AG09309 (cell line): ENCODE results near the gene ATP6V0D1.
"Not testable (repeated sequence)": the region's sequence is repeated elsewhere in the genome, so short reads cannot be mapped to it uniquely, and the experiment has no call there.

Experiments
- DNase-seq: peaks from one replicate; pipeline ENCODE4 v3.0.0-alpha.2; 2010; ENCODE audit warnings: low read depth
- H3K4me3 ChIP-seq: 2 replicates; pipeline ENCODE4 v1.5.1; 2011; ENCODE audit warnings: mild to moderate bottlenecking, low read depth, low read length, moderate library complexity; ENCODE audit not compliant: control insufficient read depth
- TF ChIP-seq, protein P1 (sequence below): IDR thresholded peaks from 2 replicates; pipeline ENCODE4 v1.5.1; 2011; ENCODE audit warnings: mild to moderate bottlenecking, low read depth, low read length, inconsistent platforms; ENCODE audit not compliant: insufficient read depth, control insufficient read depth; ENCODE audit errors: missing control alignments

The ATP6V0D1 gene

DNA sequence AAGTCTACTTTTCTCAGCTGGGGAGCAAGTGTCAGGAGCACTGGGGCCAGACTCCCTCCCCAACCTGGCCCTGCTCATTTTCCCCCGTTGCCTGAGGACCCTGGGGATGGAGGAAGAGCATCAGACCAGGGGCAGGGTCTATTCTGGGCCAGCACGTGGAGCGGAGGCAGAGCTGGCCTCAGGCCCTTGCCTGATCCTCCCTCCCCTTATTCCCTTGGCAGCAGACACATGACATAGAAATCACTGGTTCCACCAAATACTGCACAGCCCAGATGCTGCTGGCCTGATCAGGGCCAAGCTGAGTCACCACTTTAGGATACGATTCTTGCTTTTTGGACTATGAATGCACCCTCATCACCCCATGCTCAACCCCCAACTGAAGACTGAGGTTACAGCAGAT, 18.1 kb upstream of the ATP6V0D1 start:
- TF ChIP-seq, protein P1, sequence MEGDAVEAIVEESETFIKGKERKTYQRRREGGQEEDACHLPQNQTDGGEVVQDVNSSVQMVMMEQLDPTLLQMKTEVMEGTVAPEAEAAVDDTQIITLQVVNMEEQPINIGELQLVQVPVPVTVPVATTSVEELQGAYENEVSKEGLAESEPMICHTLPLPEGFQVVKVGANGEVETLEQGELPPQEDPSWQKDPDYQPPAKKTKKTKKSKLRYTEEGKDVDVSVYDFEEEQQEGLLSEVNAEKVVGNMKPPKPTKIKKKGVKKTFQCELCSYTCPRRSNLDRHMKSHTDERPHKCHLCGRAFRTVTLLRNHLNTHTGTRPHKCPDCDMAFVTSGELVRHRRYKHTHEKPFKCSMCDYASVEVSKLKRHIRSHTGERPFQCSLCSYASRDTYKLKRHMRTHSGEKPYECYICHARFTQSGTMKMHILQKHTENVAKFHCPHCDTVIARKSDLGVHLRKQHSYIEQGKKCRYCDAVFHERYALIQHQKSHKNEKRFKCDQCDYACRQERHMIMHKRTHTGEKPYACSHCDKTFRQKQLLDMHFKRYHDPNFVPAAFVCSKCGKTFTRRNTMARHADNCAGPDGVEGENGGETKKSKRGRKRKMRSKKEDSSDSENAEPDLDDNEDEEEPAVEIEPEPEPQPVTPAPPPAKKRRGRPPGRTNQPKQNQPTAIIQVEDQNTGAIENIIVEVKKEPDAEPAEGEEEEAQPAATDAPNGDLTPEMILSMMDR = no peak
- DNase-seq = no peak
- H3K4me3 ChIP-seq = no peak overlapping the region

DNA sequence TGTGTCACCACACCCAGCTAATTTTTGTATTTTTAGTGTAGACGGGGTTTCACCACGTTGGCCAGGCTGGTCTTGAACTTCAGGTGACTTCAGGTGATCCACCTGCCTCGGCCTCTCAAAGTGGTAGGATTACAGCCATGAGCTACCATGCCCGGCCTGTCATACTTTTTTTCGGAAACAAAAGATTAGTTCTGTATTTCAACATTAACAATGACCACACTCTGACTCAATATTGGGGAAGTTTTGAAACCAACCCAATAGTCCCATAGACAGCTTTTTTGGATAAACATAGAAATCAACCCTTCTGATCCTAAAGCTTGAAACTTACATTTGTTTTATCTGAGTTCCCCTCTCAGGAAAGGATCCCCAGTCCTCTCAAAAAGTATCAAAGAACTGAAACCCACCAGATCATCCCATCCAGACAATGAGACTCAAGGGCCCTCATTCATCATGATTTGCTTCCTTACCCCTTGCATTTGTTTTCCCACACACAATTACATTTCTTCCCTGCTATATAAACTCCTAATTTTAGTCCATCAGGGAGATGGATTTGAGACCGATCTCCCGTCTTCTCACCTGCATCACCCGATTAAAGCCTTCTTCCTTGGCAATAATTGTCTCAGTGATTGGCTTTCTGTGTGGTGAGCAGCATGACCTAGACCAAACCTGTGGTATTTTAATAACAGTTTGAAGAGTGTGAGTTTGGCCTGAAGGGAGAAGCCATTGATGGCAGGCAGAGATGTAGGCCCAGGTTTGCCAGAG, 9.6 kb upstream of the ATP6V0D1 start:
- TF ChIP-seq, protein P1 = no peak
- no peak overlapping the region for H3K4me3 ChIP-seq
- peak; percentile 11 for DNase-seq

DNA sequence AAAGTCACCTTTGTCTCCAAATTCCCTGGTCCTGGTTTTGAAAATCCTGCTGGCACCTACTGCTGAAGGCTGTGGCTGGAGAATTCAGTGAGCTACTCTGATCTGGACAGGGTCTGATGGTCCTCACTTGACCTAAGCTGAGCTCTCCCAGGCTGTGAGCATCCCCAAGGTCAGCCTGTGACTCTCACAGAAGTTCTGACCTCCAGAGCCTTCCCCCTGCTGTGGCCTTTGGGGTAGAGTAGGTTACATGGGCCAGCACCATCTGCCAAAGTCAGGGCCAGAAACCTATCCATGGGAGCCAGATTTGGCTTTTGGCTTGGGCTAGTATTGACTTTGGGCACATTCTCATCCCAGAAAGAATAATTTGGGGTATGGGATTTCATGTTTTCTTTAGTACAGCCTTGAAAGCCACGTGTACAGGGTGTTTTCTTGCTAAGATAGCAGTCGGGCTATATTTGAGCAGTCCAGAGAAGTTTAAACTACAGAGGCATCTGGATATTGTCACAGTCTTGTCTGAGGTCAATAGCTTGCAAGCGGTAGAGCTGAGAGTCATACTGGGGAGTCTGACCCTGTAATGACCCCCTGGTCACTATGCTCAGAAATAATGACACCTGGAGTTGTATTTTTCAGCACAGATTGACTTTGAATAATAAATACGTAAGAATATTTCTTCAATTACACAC, 8.6 kb upstream of the ATP6V0D1 start:
- no peak for DNase-seq
- TF ChIP-seq, protein P1 = no peak
- H3K4me3 ChIP-seq = no peak overlapping the region

DNA sequence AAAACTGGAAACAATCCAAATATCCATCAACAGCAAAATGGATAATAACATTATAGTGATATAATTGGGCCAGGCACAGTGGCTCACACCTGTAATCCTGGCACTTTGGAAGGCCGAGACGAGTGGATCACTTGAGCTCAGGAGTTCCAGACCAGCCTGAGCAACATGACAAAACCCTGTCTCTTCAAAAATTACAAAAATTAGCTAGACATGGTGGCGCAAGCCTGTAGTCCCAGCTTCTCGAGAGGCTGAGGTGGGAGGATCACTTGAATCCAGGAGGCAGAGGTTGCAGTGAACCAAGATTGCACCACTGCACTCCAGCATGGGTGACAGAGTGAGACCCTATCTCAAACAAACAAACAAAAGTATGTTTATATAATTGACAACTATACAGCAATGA, 6.6 kb upstream of the ATP6V0D1 start:
- H3K4me3 ChIP-seq, DNase-seq: not testable (repeated sequence)

DNA sequence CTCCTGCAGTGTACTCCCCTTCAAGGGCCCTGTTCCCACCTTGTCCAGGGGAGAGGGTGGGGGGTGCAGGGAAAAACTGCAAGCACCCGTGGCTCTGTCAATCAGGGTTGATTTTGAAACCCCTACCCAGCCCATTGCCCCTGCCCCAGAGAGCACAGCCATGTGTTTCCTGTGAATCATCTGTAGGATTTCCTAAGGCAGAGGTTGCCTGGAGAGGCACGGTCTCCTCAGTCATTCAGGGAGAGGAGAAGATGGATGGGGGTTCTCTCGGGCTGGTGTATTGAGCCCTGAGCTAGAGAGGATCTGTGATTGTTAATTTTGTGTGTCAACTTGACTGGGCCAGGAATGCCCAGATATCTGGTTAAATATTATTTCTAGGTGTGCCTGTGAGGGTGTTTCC, 5.8 kb upstream of the ATP6V0D1 start:
- H3K4me3 ChIP-seq = no peak overlapping the region
- TF ChIP-seq, protein P1 = no peak
- DNase-seq = no peak

DNA sequence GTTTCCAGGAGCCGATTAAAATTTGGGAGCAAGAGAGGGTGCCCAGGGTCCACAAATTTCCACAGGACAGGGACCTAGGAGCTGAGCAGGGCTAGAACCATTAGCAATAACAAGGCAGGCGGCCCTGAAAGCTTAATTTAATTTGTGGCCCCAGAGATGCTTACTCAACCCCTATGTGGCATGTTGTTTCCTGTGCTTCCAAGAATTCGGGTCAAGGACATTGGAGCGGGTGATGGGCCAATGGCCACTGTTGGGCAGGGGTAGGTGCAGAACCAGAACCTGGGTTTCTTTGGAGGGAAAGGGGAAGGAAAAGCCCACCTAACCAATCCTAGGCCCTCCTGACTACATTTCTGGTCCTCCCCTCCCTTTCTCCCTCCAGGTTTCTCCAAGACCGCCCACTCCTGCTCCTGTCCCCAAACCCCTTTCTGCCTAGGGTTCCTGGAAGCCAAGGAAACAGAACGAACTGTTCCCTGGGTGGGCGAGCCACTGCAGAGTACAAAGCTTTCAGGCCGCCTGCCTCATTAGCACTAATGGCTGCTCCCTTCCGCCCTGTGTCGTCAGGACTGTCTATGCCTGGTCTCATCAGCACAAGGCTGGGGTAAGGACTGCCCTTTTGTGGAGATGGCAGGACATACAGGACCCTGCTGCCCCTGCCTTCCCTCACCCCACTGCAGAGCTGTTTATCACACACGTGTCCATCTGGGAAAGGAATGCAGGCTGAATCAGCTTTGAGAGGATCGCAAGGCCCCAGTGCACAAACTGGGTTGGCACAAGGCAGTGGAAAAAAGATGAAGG, 3.0 kb upstream of the ATP6V0D1 start:
- TF ChIP-seq, protein P1 = no peak
- DNase-seq = no peak
- no peak overlapping the region for H3K4me3 ChIP-seq

DNA sequence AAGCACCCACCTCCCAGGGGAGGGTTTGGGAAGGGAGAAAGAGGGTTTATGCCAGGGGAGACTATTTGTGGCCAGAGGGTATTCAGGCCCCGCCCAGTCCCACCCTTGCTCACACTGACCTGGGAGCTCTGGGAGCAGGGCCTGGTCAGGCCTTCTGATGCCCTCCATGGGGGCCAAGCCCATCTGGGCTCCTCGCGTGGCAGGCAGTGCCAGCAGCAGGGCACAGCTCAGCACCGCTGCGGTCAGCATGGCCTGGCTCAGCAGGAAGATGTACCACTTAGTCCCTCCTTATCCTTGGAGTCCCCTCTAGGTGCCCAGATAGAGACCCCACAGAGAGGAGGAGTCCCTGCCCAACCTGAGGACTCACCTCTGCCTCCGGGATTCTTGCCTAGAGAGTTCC, 2.2 kb upstream of the ATP6V0D1 start, which contains the start of gene AGRP:
Gene AGRP, minus strand, starts transcription at position 398 of the 400 bp plus-strand sequence. Its CDS starts 149 bp downstream, at position 249.
- no peak within 1 kb of the TSS for H3K4me3 ChIP-seq
- no peak for DNase-seq
- TF ChIP-seq, protein P1 = no peak
